Esophagus squamous epithelium (tissue), 5 donors: Measurements from ENCODE around the gene FOXP1. TPM values are rescaled to one million over a fixed set of nuclear protein-coding genes. Genes with fewer than 3 reads are reported as not detected.
A peak's percentile ranks its signal among the peaks of the same experiment; 100 is the strongest.

Source experiments
- DNase-seq: peaks from one replicate; lab custom pipeline; 2025; lab: John Stamatoyannopoulos, UW
- H3K27ac ChIP-seq, 4 donors: fragments of 200-600 bp; sonication (generic); one replicate each; pipeline ENCODE4 v1.5.1; 2016 to 2019; ENCODE audit warnings: mild to moderate bottlenecking in 1 of 4
- H3K27me3 ChIP-seq, 4 donors: fragments of 200-600 bp; sonication (generic); 1 replicate in 3 of 4; 2 replicates in 1 of 4; pipeline versions ENCODE4 v1.5.1 to v1.6.0; 2017 to 2021; ENCODE audit warnings: antibody characterized with exemption in 1 of 4
- H3K36me3 ChIP-seq, 3 donors: fragments of 200-600 bp; sonication (generic); one replicate each; pipeline ENCODE4 v1.5.1; 2016 to 2019
- H3K4me1 ChIP-seq, 3 donors: fragments of 200-600 bp; sonication (generic); one replicate each; pipeline ENCODE4 v1.5.1; 2017 to 2019
- H3K4me3 ChIP-seq, 4 donors: fragments of 200-600 bp; sonication (generic); 1 replicate in 3 of 4; 2 replicates in 1 of 4; pipeline ENCODE4 v1.5.1; 2016 to 2019; ENCODE audit warnings: mild to moderate bottlenecking in 2 of 4, moderate library complexity in 1 of 4
- H3K9me3 ChIP-seq, 3 donors: fragments of 200-600 bp; sonication (generic); one replicate each; pipeline ENCODE4 v1.5.1; 2016 to 2019
- POLR2A ChIP-seq, 4 donors: fragments of 450-650 bp; IDR thresholded peaks; one replicate each; pipeline ENCODE4 v1.6.1; 2017; ENCODE audit warnings: antibody characterized with exemption in 4 of 4, mild to moderate bottlenecking in 4 of 4, moderate library complexity in 3 of 4
- WGBS, 2 donors: methylation state at CpG; one replicate each; pipeline ENCODE4 v1.1.5; 2018; 5-methylcytosine and 5-hydroxymethylcytosine counted together
- intact Hi-C: fragments of 100-400 bp; cut with DNase I; formaldehyde crosslinking; loops from one replicate; pipeline ENCODE4 v1.15.0; 2022
- total RNA-seq, 4 donors: library from RNA; depleted of rRNA; stranded (reverse); fragments of >200 nt; gene quantifications; one replicate each; pipeline ENCODE4 v1.1.0, GENCODE V29; 2016
- TF ChIP-seq, protein P1 (sequence below), 6 experiments: fragments of 450-650 bp in 4 of 6; fragments of 200-600 bp in 2 of 6; sonication (generic) in 2 of 6; IDR thresholded peaks; one replicate each; pipeline ENCODE4 v1.5.1; 2016 to 2019; ENCODE audit warnings: antibody characterized with exemption in 6 of 6, mild to moderate bottlenecking in 4 of 6, moderate library complexity in 4 of 6
- donor health status: DM: yes; HTN: yes; CAD: no.

The FOXP1 gene
- total RNA-seq, 4 donors from 2014 or later, result 49.1 to 124 (median 61.1) TPM

DNA sequence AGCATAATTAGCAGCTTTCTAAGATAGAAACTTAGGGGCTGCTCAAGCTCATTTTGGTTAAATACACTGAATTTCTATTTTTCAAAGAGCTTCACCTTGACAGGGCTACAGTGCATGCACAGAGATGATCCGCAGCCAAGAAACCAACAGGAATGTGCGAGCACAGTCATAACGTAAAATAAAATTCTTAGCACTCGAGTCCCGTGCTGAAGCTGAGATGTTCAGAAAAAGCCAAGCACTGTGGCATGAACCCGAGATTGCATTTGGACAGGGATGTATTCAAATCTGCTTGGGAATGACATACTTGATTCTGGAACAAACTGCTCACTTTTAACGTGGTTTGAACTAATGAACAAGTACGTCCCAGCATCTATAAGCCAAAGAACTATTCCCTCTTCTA, 340.3 kb downstream of the FOXP1 start:
- no peaks in the 10 kb centered on the region for H3K9me3 ChIP-seq
- no peaks in the 10 kb centered on the region for H3K36me3 ChIP-seq
- peaks cover 0 to 24% (median 0%) of the 10 kb centered on the region in 3 donors for H3K4me1 ChIP-seq
- WGBS, 2 donors, result 72 to 88% methylated on average over 8 of the region's 8 CpGs
- TF ChIP-seq, protein P1, sequence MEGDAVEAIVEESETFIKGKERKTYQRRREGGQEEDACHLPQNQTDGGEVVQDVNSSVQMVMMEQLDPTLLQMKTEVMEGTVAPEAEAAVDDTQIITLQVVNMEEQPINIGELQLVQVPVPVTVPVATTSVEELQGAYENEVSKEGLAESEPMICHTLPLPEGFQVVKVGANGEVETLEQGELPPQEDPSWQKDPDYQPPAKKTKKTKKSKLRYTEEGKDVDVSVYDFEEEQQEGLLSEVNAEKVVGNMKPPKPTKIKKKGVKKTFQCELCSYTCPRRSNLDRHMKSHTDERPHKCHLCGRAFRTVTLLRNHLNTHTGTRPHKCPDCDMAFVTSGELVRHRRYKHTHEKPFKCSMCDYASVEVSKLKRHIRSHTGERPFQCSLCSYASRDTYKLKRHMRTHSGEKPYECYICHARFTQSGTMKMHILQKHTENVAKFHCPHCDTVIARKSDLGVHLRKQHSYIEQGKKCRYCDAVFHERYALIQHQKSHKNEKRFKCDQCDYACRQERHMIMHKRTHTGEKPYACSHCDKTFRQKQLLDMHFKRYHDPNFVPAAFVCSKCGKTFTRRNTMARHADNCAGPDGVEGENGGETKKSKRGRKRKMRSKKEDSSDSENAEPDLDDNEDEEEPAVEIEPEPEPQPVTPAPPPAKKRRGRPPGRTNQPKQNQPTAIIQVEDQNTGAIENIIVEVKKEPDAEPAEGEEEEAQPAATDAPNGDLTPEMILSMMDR (IDR thresholded peaks at IDR 0.05), result no peak
- no peak for TF ChIP-seq POLR2A (IDR thresholded peaks at IDR 0.05)
- intact Hi-C loops, result no loop called here
- no peak for DNase-seq
- H3K27ac ChIP-seq, result peak overlapping the region in 3 of 4 donors; percentile 26 to 75 (median 30)
- no peaks in the 10 kb centered on the region for H3K27me3 ChIP-seq
- peak overlapping the region in 3 of 4 donors; percentile 10 to 54 (median 33) for H3K4me3 ChIP-seq

DNA sequence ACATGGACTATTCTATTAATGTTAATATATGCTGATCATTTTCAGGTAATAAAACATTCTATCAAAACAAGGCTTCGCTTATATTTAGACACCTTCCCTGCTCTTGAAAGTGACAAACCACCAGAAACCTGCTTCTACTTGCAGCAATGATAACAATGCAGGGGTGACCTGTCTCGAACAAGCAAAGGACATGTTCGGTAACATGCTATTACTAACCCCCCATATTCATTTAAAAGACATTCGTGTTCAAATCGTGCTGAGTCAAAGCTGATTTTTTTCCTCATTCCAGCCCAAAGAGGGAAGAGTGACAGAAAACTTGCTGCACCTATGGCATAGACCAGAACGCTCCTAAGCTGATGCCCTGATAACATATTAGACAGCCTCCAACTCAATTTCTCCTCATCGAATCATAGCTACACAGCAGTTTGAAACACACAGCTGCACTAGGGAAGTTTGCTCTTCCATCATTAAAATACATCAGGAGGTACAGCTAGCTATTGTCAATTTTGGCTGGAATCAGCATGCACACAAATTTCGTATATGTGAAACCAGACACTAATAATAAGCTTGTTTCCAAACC, 341.5 kb downstream of the FOXP1 start:
- H3K4me3 ChIP-seq, result peak overlapping the region in 2 of 4 donors; percentile 33 to 54
- no peaks in the 10 kb centered on the region for H3K27me3 ChIP-seq
- H3K27ac ChIP-seq, result peak overlapping the region in 3 of 4 donors; percentile 16 to 44 (median 30)
- 35 to 53% methylated on average over 8 of the region's 8 CpGs for WGBS, 2 donors
- DNase-seq, result no peak
- no peaks in the 10 kb centered on the region for H3K36me3 ChIP-seq
- intact Hi-C loops, result no loop called here
- H3K9me3 ChIP-seq, result no peaks in the 10 kb centered on the region
- H3K4me1 ChIP-seq, result peaks cover 0 to 24% (median 0%) of the 10 kb centered on the region in 3 donors
- TF ChIP-seq, protein P1 (IDR thresholded peaks at IDR 0.05), result no peak
- no peak for TF ChIP-seq POLR2A (IDR thresholded peaks at IDR 0.05)

DNA sequence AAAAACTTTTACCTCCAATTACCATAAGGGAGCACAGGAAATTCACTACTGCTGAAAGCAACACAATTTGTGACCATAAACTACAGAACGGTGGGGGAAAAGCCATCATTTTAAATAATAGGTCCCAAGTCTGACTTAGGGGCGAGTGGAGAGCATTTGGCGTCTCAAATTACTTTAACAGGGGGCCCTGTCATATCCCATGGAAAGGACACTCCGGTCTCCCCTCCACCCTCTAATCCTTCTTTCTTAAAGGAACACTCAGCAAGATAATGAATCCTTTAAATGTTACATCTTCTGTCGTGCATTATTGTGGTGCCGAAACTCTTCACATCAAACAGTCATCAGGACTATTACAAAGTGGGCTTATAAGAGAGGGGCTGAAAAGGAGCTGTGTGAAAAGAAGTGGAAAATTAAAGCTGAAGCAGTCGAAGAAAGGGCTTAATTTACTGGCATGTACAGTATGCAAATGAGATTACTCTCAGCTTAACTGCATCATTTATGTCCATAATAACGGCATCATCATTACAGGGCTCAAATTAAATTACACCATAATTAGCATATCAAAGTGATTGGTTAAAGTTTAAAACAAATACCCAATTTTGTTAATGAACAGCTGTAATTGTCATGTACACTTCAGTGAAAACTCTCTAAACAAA, 342.2 kb downstream of the FOXP1 start:
- TF ChIP-seq, protein P1 (IDR thresholded peaks at IDR 0.05), result no peak
- TF ChIP-seq POLR2A (IDR thresholded peaks at IDR 0.05), result no peak
- Histone ChIP-seq H3K36me3 (no peaks in the 10 kb centered on the region), H3K4me3 (peak overlapping the region in 1 of 4 donors; percentile 54), H3K4me1 (peaks cover 0 to 20% (median 0%) of the 10 kb centered on the region in 3 donors), H3K27ac (peak overlapping the region in 2 of 4 donors; percentile 11 to 44), H3K9me3 (no peaks in the 10 kb centered on the region), H3K27me3 (no peaks in the 10 kb centered on the region)
- intact Hi-C loops, result no loop called here
- no peak for DNase-seq
- 60 to 75% methylated on average over 8 of the region's 8 CpGs for WGBS, 2 donors

DNA sequence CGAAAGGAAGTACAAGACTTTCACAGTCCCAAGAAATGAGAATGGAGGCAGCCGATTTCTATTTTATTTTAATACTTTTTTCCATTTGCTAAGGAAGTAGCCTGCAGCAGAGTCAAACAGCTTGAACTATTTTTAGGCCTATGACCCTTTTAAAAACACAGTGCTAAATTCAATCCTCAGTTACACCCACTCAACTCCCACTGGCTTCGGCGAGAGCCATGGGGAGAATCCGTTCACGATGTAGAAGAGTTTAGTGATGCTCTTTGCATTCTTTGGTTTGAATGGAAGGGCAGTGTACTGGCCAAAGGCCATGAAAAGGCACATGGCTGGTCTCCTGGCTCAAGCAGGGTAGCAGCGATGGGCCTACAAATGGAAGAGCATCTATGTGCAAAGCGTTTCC, 343.5 kb downstream of the FOXP1 start:
- Histone ChIP-seq H3K27me3 (no peaks in the 10 kb centered on the region), H3K9me3 (no peaks in the 10 kb centered on the region), H3K36me3 (no peaks in the 10 kb centered on the region), H3K4me1 (peaks cover 0 to 11% (median 0%) of the 10 kb centered on the region in 3 donors), H3K27ac (peak overlapping the region in 3 of 4 donors; percentile 23 to 37 (median 28)), H3K4me3 (no peak overlapping the region)
- no peak for TF ChIP-seq POLR2A (IDR thresholded peaks at IDR 0.05)
- TF ChIP-seq, protein P1 (IDR thresholded peaks at IDR 0.05), result no peak
- 63 to 68% methylated on average over 8 of the region's 8 CpGs for WGBS, 2 donors
- no peak for DNase-seq
- intact Hi-C loops, result no loop called here

DNA sequence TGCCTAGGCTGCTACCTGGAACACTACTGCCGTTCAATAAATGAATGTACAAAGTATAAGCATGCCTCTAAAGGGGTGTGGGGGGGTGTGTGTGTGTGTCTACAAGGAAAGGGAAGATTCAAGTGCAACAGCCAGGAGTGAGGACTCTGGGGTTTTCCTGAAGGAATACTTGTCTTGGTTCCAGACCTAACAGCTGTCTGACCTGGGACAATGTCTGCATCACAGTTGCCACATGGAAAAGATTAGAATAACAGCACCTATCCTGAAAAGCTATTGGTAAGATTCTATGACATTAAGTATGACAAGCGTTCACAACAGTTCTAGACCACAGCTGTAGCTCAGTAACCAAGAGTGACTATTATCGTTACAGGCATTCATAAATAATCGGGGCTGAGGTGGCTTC, 345.2 kb downstream of the FOXP1 start:
- 87% methylated on average over 4 of the region's 4 CpGs for whole genome bisulfite sequencing, 2 donors
- no peak for DNase-seq
- Histone ChIP-seq H3K27me3 (no peaks in the 10 kb centered on the region), H3K4me1 (peaks cover 0 to 11% (median 0%) of the 10 kb centered on the region in 3 donors), H3K27ac (no peak overlapping the region), H3K9me3 (no peaks in the 10 kb centered on the region), H3K36me3 (no peaks in the 10 kb centered on the region), H3K4me3 (no peak overlapping the region)
- intact Hi-C loops, result no loop called here
- no peak for TF ChIP-seq POLR2A (IDR thresholded peaks at IDR 0.05)
- TF ChIP-seq, protein P1 (IDR thresholded peaks at IDR 0.05), result no peak
